Liver (tissue), 9 donors: ENCODE measurements around the gene C10orf62. TPM values are rescaled to one million over a fixed set of nuclear protein-coding genes. Genes with fewer than 3 reads are reported as not detected.
"Not testable (repeated sequence)": the region's sequence is repeated elsewhere in the genome, so short reads cannot be mapped to it uniquely, and the experiment has no call there.

Experiments used
- DNase-seq: peaks from one replicate; pipeline ENCODE4 v3.0.0-alpha.2; 2017; ENCODE audit warnings: low spot score
- H3K27ac ChIP-seq, 2 donors: one replicate each; pipeline ENCODE4 v1.7.0; 2013; ENCODE audit warnings: inconsistent platforms in 2 of 2, low read length in 2 of 2, control low read depth in 1 of 2, low read depth in 1 of 2, mild to moderate bottlenecking in 1 of 2
- H3K27me3 ChIP-seq, 4 donors: one replicate each; pipeline versions ENCODE4 v1.6.1 to v1.7.0; 2013; ENCODE audit warnings: low read length in 3 of 4, inconsistent platforms in 1 of 4, mild to moderate bottlenecking in 1 of 4, moderate library complexity in 1 of 4; ENCODE audit not compliant: control insufficient read depth in 4 of 4, insufficient read depth in 4 of 4
- H3K36me3 ChIP-seq, 4 donors: one replicate each; pipeline versions ENCODE4 v1.6.1 to v1.7.0; 2013; ENCODE audit warnings: low read length in 3 of 4, mild to moderate bottlenecking in 3 of 4, low read depth in 1 of 4, moderate library complexity in 1 of 4; ENCODE audit not compliant: control insufficient read depth in 4 of 4, insufficient read depth in 3 of 4
- H3K4me1 ChIP-seq, 4 donors: one replicate each; pipeline versions ENCODE4 v1.6.1 to v1.7.0; 2013; ENCODE audit warnings: low read length in 3 of 4, mild to moderate bottlenecking in 3 of 4, moderate library complexity in 1 of 4; ENCODE audit not compliant: control insufficient read depth in 4 of 4, insufficient read depth in 4 of 4
- H3K4me3 ChIP-seq, 3 donors: one replicate each; pipeline versions ENCODE4 v1.6.1 to v1.7.0; 2013; ENCODE audit warnings: low read length in 3 of 3, control low read depth in 1 of 3, low read depth in 1 of 3, mild to moderate bottlenecking in 1 of 3
- H3K9ac ChIP-seq, 2 donors: one replicate each; pipeline ENCODE4 v1.7.0; 2013; ENCODE audit warnings: low read length in 2 of 2, mild to moderate bottlenecking in 2 of 2, moderate library complexity in 2 of 2, control low read depth in 1 of 2, low read depth in 1 of 2
- H3K9me3 ChIP-seq, 4 donors: one replicate each; pipeline versions ENCODE4 v1.6.1 to v1.7.0; 2013; ENCODE audit warnings: low read length in 3 of 4; ENCODE audit not compliant: control insufficient read depth in 4 of 4
- ATF3 ChIP-seq: IDR thresholded peaks from 2 replicates; pipeline ENCODE4 v1.6.1; 2016; ENCODE audit warnings: antibody characterized with exemption
- CTCF ChIP-seq: fragments of 150-350 bp; IDR thresholded peaks from 2 replicates; pipeline ENCODE4 v1.5.1; 2017; ENCODE audit warnings: improper control_type of control experiment, low read depth, low read length; ENCODE audit not compliant: missing input control
- EGR1 ChIP-seq, 2 donors: IDR thresholded peaks; 2 replicates each; pipeline ENCODE4 v1.6.1; 2016 to 2018; ENCODE audit warnings: antibody characterized with exemption in 2 of 2, low read depth in 2 of 2
- FOXA1 ChIP-seq: IDR thresholded peaks from 2 replicates; pipeline ENCODE4 v1.6.1; 2016; ENCODE audit warnings: antibody characterized with exemption
- FOXA2 ChIP-seq: IDR thresholded peaks from 2 replicates; pipeline ENCODE4 v1.6.1; 2016; ENCODE audit warnings: antibody characterized with exemption
- GABPA ChIP-seq, 2 donors: IDR thresholded peaks in 1 of 2; conservative IDR thresholded peaks in 1 of 2; 2 replicates each; pipeline ENCODE4 v1.6.1; 2016; ENCODE audit warnings: antibody characterized with exemption in 2 of 2, mild to moderate bottlenecking in 1 of 2, moderate library complexity in 1 of 2
- HNF4A ChIP-seq, 2 donors: conservative IDR thresholded peaks; 2 replicates each; pipeline ENCODE4 v1.6.1; 2016; ENCODE audit warnings: antibody characterized with exemption in 2 of 2, mild to moderate bottlenecking in 2 of 2
- HNF4G ChIP-seq: IDR thresholded peaks from 2 replicates; pipeline ENCODE4 v1.6.1; 2016; ENCODE audit warnings: antibody characterized with exemption
- JUND ChIP-seq, 2 donors: IDR thresholded peaks; 2 replicates each; pipeline ENCODE4 v1.6.1; 2016; ENCODE audit warnings: antibody characterized with exemption in 2 of 2
- MAX ChIP-seq: IDR thresholded peaks from 2 replicates; pipeline ENCODE4 v1.6.1; 2016; ENCODE audit warnings: antibody characterized with exemption
- NR2F2 ChIP-seq: IDR thresholded peaks from 2 replicates; pipeline ENCODE4 v1.6.1; 2016; ENCODE audit warnings: antibody characterized with exemption
- RAD21 ChIP-seq, 2 donors: IDR thresholded peaks; 2 replicates each; pipeline ENCODE4 v1.6.1; 2016; ENCODE audit warnings: antibody characterized with exemption in 2 of 2, mild to moderate bottlenecking in 2 of 2
- REST ChIP-seq: IDR thresholded peaks from 2 replicates; pipeline ENCODE4 v1.6.1; 2016; ENCODE audit warnings: antibody characterized with exemption, mild to moderate bottlenecking
- RXRA ChIP-seq, 2 donors: IDR thresholded peaks; 2 replicates each; pipeline ENCODE4 v1.6.1; 2017 to 2018; ENCODE audit warnings: antibody characterized with exemption in 2 of 2, mild to moderate bottlenecking in 1 of 2
- SP1 ChIP-seq: IDR thresholded peaks from 2 replicates; pipeline ENCODE4 v1.6.1; 2018; ENCODE audit warnings: antibody characterized with exemption, mild to moderate bottlenecking
- TAF1 ChIP-seq: conservative IDR thresholded peaks from 2 replicates; pipeline ENCODE4 v1.6.1; 2016; ENCODE audit warnings: antibody characterized with exemption, mild to moderate bottlenecking
- YY1 ChIP-seq: IDR thresholded peaks from 2 replicates; pipeline ENCODE4 v1.6.1; 2016; ENCODE audit warnings: antibody characterized with exemption, mild to moderate bottlenecking
- WGBS: extraction: QIAGEN DNeasy Blood & Tissue Kit; methylation state at CpG from one replicate; pipeline ENCODE4 v1.1.7; 2013; 5-methylcytosine and 5-hydroxymethylcytosine counted together
- polyA plus RNA-seq, 2 donors: library from polyadenylated mRNA; stranded (reverse) in 1 of 2; unstranded in 1 of 2; fragments of 200-250 nt in 1 of 2; fragments of >200 nt in 1 of 2; fragmentation: Nextera tagmentation in 1 of 2; extraction: Ambion mirVana in 1 of 2; gene quantifications; one replicate each; pipeline versions ENCODE4 v1.2.1 to v1.2.3, GENCODE V29; 2013 to 2015
- total RNA-seq, 2 donors: library from RNA; depleted of rRNA; stranded (reverse); fragments of >200 nt; gene quantifications; one replicate each; pipeline ENCODE4 v1.2.3, GENCODE V29; 2014
- donor health status: healthy.
- donor health status: healthy.
- donor health status: healthy.
- donor health status: healthy.
- donor health status: healthy.

Gene C10orf62
- total and polyA plus RNA-seq, 4 donors, result 0.16 to 3.0 (median 0.41) TPM

GRCh38 chr10:97575127-97575668, 14.3 kb upstream of the C10orf62 start:
- no peak for TF ChIP-seq MAX
- no peak for TF ChIP-seq CTCF
- TF ChIP-seq EGR1 (IDR thresholded peaks at IDR 0.05; ENCODE audit: low read depth in 2 of 2), result no peak
- no peak for TF ChIP-seq RXRA (IDR thresholded peaks at IDR 0.05)
- TF ChIP-seq FOXA2, result no peak
- no peak for TF ChIP-seq SP1
- no peak for TF ChIP-seq HNF4G
- TF ChIP-seq HNF4A (conservative IDR thresholded peaks at IDR 0.05), result no peak
- TF ChIP-seq TAF1, result no peak
- no peak for TF ChIP-seq ATF3
- Histone ChIP-seq H3K9ac (no peak overlapping the region), H3K4me3 (no peak overlapping the region), H3K27ac (peak overlapping the region; percentile 60 to 75), H3K4me1 (peaks cover 5 to 20% (median 10%) of the 10 kb centered on the region in 4 donors), H3K9me3 (no peaks in the 10 kb centered on the region), H3K36me3 (peaks cover 0 to 3% (median 1%) of the 10 kb centered on the region in 4 donors), H3K27me3 (no peaks in the 10 kb centered on the region)
- WGBS, result 88% methylated on average over 6 of the region's 6 CpGs
- DNase-seq, result no peak

- H3K27me3 ChIP-seq, H3K4me3 ChIP-seq, H3K27ac ChIP-seq, H3K9me3 ChIP-seq, H3K9ac ChIP-seq, DNase-seq, H3K36me3 ChIP-seq: not testable (repeated sequence)
- peaks cover 5 to 20% (median 10%) of the 10 kb centered on the region in 4 donors for H3K4me1 ChIP-seq
- 41% methylated on average over 5 of the region's 5 CpGs for WGBS
Measured at GRCh38 chr10:97576487-97576886, 13.0 kb upstream of the C10orf62 start.

GRCh38 chr10:97577701-97578100, 11.8 kb upstream of the C10orf62 start:
- no peak overlapping the region for H3K27ac ChIP-seq
- WGBS, result 78% methylated on average over 9 of the region's 9 CpGs
- DNase-seq, result no peak

More at GRCh38 chr10:97577701-97578100, 11.8 kb upstream of the C10orf62 start:
- no peaks in the 10 kb centered on the region for H3K9me3 ChIP-seq
- TF ChIP-seq HNF4G (no peak), TAF1 (no peak), FOXA2 (no peak), NR2F2 (no peak), ATF3 (no peak), MAX (no peak), GABPA (IDR thresholded peaks at IDR 0.05 in 1 of 2, conservative IDR thresholded peaks at IDR 0.05 in 1 of 2) (no peak), HNF4A (conservative IDR thresholded peaks at IDR 0.05) (no peak), JUND (IDR thresholded peaks at IDR 0.05) (no peak), FOXA1 (no peak), EGR1 (IDR thresholded peaks at IDR 0.05; ENCODE audit: low read depth in 2 of 2) (no peak), RAD21 (IDR thresholded peaks at IDR 0.05) (no peak), REST (no peak), CTCF (no peak), YY1 (no peak), RXRA (IDR thresholded peaks at IDR 0.05) (no peak), SP1 (no peak)
- no peaks in the 10 kb centered on the region for H3K36me3 ChIP-seq
- H3K4me1 ChIP-seq, result peaks cover 2 to 12% (median 5%) of the 10 kb centered on the region in 4 donors
- no peaks in the 10 kb centered on the region for H3K27me3 ChIP-seq
- no peak overlapping the region for H3K9ac ChIP-seq
- no peak overlapping the region for H3K4me3 ChIP-seq
